CD14-positive monocyte (primary cell): ENCODE data around the gene VSIR. TPM values are rescaled to one million over a fixed set of nuclear protein-coding genes. Genes with fewer than 3 reads are reported as not detected.
A peak's percentile ranks its signal among the peaks of the same experiment; 100 is the strongest.

ENCODE experiments used
- DNase-seq, 3 donors: peaks; one replicate each; pipeline ENCODE4 v3.0.0-alpha.2; 2011 to 2022
- H2AFZ ChIP-seq: 2 replicates; pipeline ENCODE4 v1.6.0; 2012; ENCODE audit warnings: mild to moderate bottlenecking, low read depth, low read length, inconsistent platforms; ENCODE audit not compliant: insufficient read depth, poor library complexity, severe bottlenecking
- H3K27ac ChIP-seq, 2 donors: 1 replicate in 1 of 2; 2 replicates in 1 of 2; pipeline ENCODE4 v1.5.1; 2012 to 2013; ENCODE audit warnings: low read length in 2 of 2, control low read depth in 1 of 2, inconsistent platforms in 1 of 2, low read depth in 1 of 2, mild to moderate bottlenecking in 1 of 2
- H3K27me3 ChIP-seq, 2 donors: one replicate each; pipeline versions ENCODE4 v1.6.0 to v1.6.1; 2011 to 2013; ENCODE audit warnings: low read length in 2 of 2; ENCODE audit not compliant: control insufficient read depth in 2 of 2, insufficient read depth in 2 of 2
- H3K36me3 ChIP-seq, 2 donors: replicated peaks in 1 of 2; 1 replicate in 1 of 2; 2 replicates in 1 of 2; pipeline versions ENCODE4 v1.5.1 to v1.6.1; 2012 to 2013; ENCODE audit warnings: low read length in 2 of 2, control low read depth in 1 of 2, inconsistent platforms in 1 of 2, mild to moderate bottlenecking in 1 of 2; ENCODE audit not compliant: insufficient read depth in 2 of 2, control insufficient read depth in 1 of 2
- H3K4me1 ChIP-seq, 2 donors: 1 replicate in 1 of 2; 2 replicates in 1 of 2; pipeline versions ENCODE4 v1.5.1 to v1.6.1; 2012 to 2013; ENCODE audit warnings: low read length in 2 of 2, control low read depth in 1 of 2, inconsistent platforms in 1 of 2, mild to moderate bottlenecking in 1 of 2, moderate library complexity in 1 of 2; ENCODE audit not compliant: insufficient read depth in 2 of 2, control insufficient read depth in 1 of 2
- H3K4me2 ChIP-seq: replicated peaks from 2 replicates; pipeline ENCODE3; 2012; ENCODE audit warnings: low read length, moderate library complexity, mild to moderate bottlenecking; ENCODE audit not compliant: poor library complexity, severe bottlenecking; ENCODE audit errors: extremely low read depth
- H3K4me3 ChIP-seq, 3 experiments: fragments of 200-600 bp in 1 of 3; sonication (generic) in 1 of 3; replicated peaks in 1 of 3; 1 replicate in 2 of 3; 2 replicates in 1 of 3; pipeline ENCODE4 v1.5.1; 2011 to 2013; ENCODE audit warnings: low read length in 3 of 3, mild to moderate bottlenecking in 3 of 3, control low read depth in 2 of 3, low read depth in 2 of 3, inconsistent platforms in 1 of 3, moderate library complexity in 1 of 3
- H3K79me2 ChIP-seq: 2 replicates; pipeline ENCODE4 v1.6.0; 2012; ENCODE audit warnings: mild to moderate bottlenecking, control low read depth, inconsistent platforms, low read length, moderate library complexity; ENCODE audit not compliant: insufficient read depth
- H3K9ac ChIP-seq: 2 replicates; pipeline ENCODE4 v1.6.0; 2017; ENCODE audit warnings: low read length, mild to moderate bottlenecking; ENCODE audit not compliant: insufficient read depth, poor library complexity, severe bottlenecking
- H3K9me3 ChIP-seq, 2 donors: replicated peaks in 1 of 2; 1 replicate in 1 of 2; 2 replicates in 1 of 2; pipeline versions ENCODE4 v1.5.1 to v1.6.1; 2012 to 2013; ENCODE audit warnings: low read length in 2 of 2, control low read depth in 1 of 2; ENCODE audit not compliant: control insufficient read depth in 1 of 2, insufficient read depth in 1 of 2
- H4K20me1 ChIP-seq: 2 replicates; pipeline ENCODE4 v1.6.0; 2012; ENCODE audit warnings: mild to moderate bottlenecking, low read length, control low read depth, moderate library complexity; ENCODE audit not compliant: insufficient read depth
- H3K27ac Mint-ChIP-seq, 7 donors: one replicate each; pipeline ENCODE4 v1.8.0; 2020; ENCODE audit warnings: mild to moderate bottlenecking in 7 of 7, mixed read lengths in 7 of 7, moderate library complexity in 6 of 7, inconsistent platforms in 2 of 7
- H3K27me3 Mint-ChIP-seq, 3 donors: one replicate each; pipeline ENCODE4 v1.8.0; 2021 to 2022; ENCODE audit warnings: low read depth in 3 of 3, mild to moderate bottlenecking in 3 of 3, mixed read lengths in 3 of 3, moderate library complexity in 3 of 3, inconsistent platforms in 1 of 3
- H3K36me3 Mint-ChIP-seq, 2 donors: one replicate each; pipeline ENCODE4 v1.8.0; 2020; ENCODE audit warnings: mixed read lengths in 2 of 2, inconsistent platforms in 1 of 2, mild to moderate bottlenecking in 1 of 2
- H3K4me1 Mint-ChIP-seq: one replicate; pipeline ENCODE4 v1.8.0; 2020; ENCODE audit warnings: mild to moderate bottlenecking, mixed read lengths
- H3K4me3 Mint-ChIP-seq, 2 donors: one replicate each; pipeline ENCODE4 v1.8.0; 2020; ENCODE audit warnings: mild to moderate bottlenecking in 2 of 2, mixed read lengths in 2 of 2, moderate library complexity in 1 of 2
- H3K9me3 Mint-ChIP-seq, 7 donors: one replicate each; pipeline ENCODE4 v1.8.0; 2020 to 2022; ENCODE audit warnings: mixed read lengths in 7 of 7, mild to moderate bottlenecking in 6 of 7, moderate library complexity in 6 of 7, inconsistent platforms in 2 of 7
- CTCF ChIP-seq: fragments of 200-600 bp; IDR thresholded peaks from one replicate; pipeline ENCODE4 v1.8.0; 2022; ENCODE audit warnings: antibody characterized with exemption, mild to moderate bottlenecking
- WGBS: methylation state at CpG from one replicate; pipeline ENCODE4 v1.1.5; 2013; ENCODE audit warnings: missing lambda C conversion rate; ENCODE audit not compliant: insufficient coverage; 5-methylcytosine and 5-hydroxymethylcytosine counted together
- intact Hi-C, 2 donors: fragments of 100-400 bp; cut with micrococcal nuclease; formaldehyde crosslinking; loops; one replicate each; pipeline versions ENCODE4 v1.15.0 to v1.15.1; 2023
- polyA plus RNA-seq, 3 donors: library from polyadenylated mRNA; depleted of rRNA in 1 of 3; unstranded in 2 of 3; stranded (reverse) in 1 of 3; fragments of 300-500 nt in 2 of 3; fragments of >200 nt in 1 of 3; fragmentation: Illumina TruSeq in 2 of 3; gene quantifications; 1 replicate in 2 of 3; 2 replicates in 1 of 3; pipeline ENCODE4 v1.2.3, GENCODE V29; 2012 to 2021

VSIR gene
- polyA plus RNA-seq, 3 donors, result 635 to 1,133 (median 801) TPM

DNA sequence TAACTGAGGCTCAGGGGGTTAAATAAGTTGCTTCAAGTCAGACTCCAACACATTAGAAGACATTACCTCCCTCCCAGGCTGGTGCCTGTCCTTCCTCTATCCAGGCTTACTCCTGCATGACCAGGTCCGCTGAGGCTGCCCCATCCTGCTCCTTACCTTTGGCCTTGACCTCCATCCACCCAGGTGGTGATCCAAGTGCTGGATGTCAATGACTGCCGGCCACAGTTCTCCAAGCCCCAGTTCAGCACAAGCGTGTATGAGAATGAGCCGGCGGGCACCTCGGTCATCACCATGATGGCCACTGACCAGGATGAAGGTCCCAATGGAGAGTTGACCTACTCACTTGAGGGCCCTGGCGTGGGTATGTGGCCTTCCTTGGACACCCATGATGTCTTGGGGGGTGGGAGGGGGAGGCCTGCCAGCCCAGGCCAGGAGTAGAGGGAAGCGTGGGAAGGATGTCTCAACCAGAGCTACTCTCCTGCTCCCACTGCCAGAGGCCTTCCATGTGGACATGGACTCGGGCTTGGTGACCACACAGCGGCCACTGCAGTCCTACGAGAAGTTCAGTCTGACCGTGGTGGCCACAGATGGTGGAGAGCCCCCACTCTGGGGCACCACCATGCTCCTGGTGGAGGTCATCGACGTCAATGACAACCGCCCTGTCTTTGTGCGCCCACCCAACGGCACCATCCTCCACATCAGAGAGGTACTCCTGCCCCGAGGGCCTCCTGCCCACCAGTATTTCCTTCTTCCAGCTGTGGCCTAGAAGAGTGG is 29.6 kb upstream of the VSIR start:
- 87% methylated on average over 14 of the region's 18 CpGs for WGBS
- Histone ChIP-seq H2AFZ (no peak overlapping the region), H3K4me3 (no peak overlapping the region), H3K9ac (no peak overlapping the region), H3K36me3 (no peaks in the 10 kb centered on the region), H3K79me2 (no peaks in the 10 kb centered on the region), H3K9me3 (no peaks in the 10 kb centered on the region), H3K27me3 (no peaks in the 10 kb centered on the region), H3K4me1 (peaks cover 72 to 91% of the 10 kb centered on the region in 2 donors), H4K20me1 (peaks cover 6% of the 10 kb centered on the region), H3K4me2 (no peak overlapping the region), H3K27ac (no peak overlapping the region)
- Mint-ChIP-seq H3K27ac (peak overlapping the region in 1 of 7 donors; percentile 42), H3K4me1 (peaks cover 81% of the 10 kb centered on the region), H3K4me3 (no peak overlapping the region), H3K27me3 (peaks cover 0 to 7% (median 3%) of the 10 kb centered on the region in 3 donors), H3K9me3 (peaks cover 0 to 4% (median 0%) of the 10 kb centered on the region in 7 donors), H3K36me3 (peaks cover 5 to 9% of the 10 kb centered on the region in 2 donors)
- intact Hi-C loops, result no loop called here
- no peak for DNase-seq
- no peak for TF ChIP-seq CTCF

- H3K4me3 ChIP-seq, result no peak overlapping the region
- H3K4me2 ChIP-seq, result no peak overlapping the region
- no peak for DNase-seq
- no peak overlapping the region for H3K4me3 Mint-ChIP-seq
- H3K9me3 Mint-ChIP-seq, result peaks cover 0 to 4% (median 0%) of the 10 kb centered on the region in 7 donors
- no peaks in the 10 kb centered on the region for H3K79me2 ChIP-seq
- TF ChIP-seq CTCF, result no peak
- WGBS, result 91% methylated on average over 6 of the region's 6 CpGs
- peaks cover under 1 to 7% (median 3%) of the 10 kb centered on the region in 3 donors for H3K27me3 Mint-ChIP-seq
- H3K27ac Mint-ChIP-seq, result peak overlapping the region in 2 of 7 donors; percentile 40 to 77
- no peaks in the 10 kb centered on the region for H3K36me3 ChIP-seq
- intact Hi-C loops, result no loop called here
- H3K9me3 ChIP-seq, result no peaks in the 10 kb centered on the region
- H3K27ac ChIP-seq, result no peak overlapping the region
- H3K27me3 ChIP-seq, result no peaks in the 10 kb centered on the region
- peaks cover 6% of the 10 kb centered on the region for H4K20me1 ChIP-seq
- H3K4me1 ChIP-seq, result peaks cover 77 to 91% of the 10 kb centered on the region in 2 donors
- peaks cover 81% of the 10 kb centered on the region for H3K4me1 Mint-ChIP-seq
- H2AFZ ChIP-seq, result no peak overlapping the region
- H3K9ac ChIP-seq, result no peak overlapping the region
- H3K36me3 Mint-ChIP-seq, result peaks cover 0 to 2% of the 10 kb centered on the region in 2 donors
These were observed 28.9 kb upstream of the VSIR start for GRCh38 chr10:71802235-71802634.
